IPS-18a (cell line): ENCODE results near the gene WNK2.

Experiments
- H3K27ac ChIP-seq: one replicate; pipeline ENCODE4 v1.5.1; 2013; ENCODE audit warnings: low read length
- H3K27me3 ChIP-seq: one replicate; pipeline ENCODE4 v1.6.1; 2013; ENCODE audit warnings: mild to moderate bottlenecking, low read length; ENCODE audit not compliant: control insufficient read depth, insufficient read depth
- H3K36me3 ChIP-seq: one replicate; pipeline ENCODE4 v1.6.1; 2013; ENCODE audit warnings: low read depth, low read length; ENCODE audit not compliant: control insufficient read depth
- H3K4me1 ChIP-seq: one replicate; pipeline ENCODE4 v1.6.1; 2013; ENCODE audit warnings: low read depth, low read length; ENCODE audit not compliant: control insufficient read depth
- H3K4me3 ChIP-seq: one replicate; pipeline ENCODE4 v1.5.1; 2013; ENCODE audit warnings: low read length
- H3K9ac ChIP-seq: one replicate; pipeline ENCODE4 v1.6.1; 2013; ENCODE audit warnings: mild to moderate bottlenecking, low read length, moderate library complexity
- H3K9me3 ChIP-seq: one replicate; pipeline ENCODE4 v1.6.1; 2013; ENCODE audit warnings: low read depth, low read length; ENCODE audit not compliant: control insufficient read depth

The WNK2 gene

GRCh38 chr9:93238953-93239925, 55.3 kb downstream of the WNK2 start:
- Histone ChIP-seq H3K27ac (no peak overlapping the region), H3K36me3 (peaks cover 5% of the 10 kb centered on the region), H3K9ac (no peak overlapping the region), H3K4me1 (no peaks in the 10 kb centered on the region), H3K27me3 (no peaks in the 10 kb centered on the region), H3K4me3 (no peak overlapping the region), H3K9me3 (no peaks in the 10 kb centered on the region)

- Histone ChIP-seq H3K9ac (no peak overlapping the region), H3K27ac (no peak overlapping the region), H3K9me3 (no peaks in the 10 kb centered on the region), H3K4me3 (no peak overlapping the region), H3K27me3 (no peaks in the 10 kb centered on the region), H3K4me1 (no peaks in the 10 kb centered on the region), H3K36me3 (peaks cover 5% of the 10 kb centered on the region)
These were observed 57.0 kb downstream of the WNK2 start for GRCh38 chr9:93240891-93241334.

- H3K4me1 ChIP-seq: no peaks in the 10 kb centered on the region
- H3K27ac ChIP-seq: no peak overlapping the region
- no peaks in the 10 kb centered on the region for H3K9me3 ChIP-seq
- no peak overlapping the region for H3K4me3 ChIP-seq
- no peak overlapping the region for H3K9ac ChIP-seq
- no peaks in the 10 kb centered on the region for H3K27me3 ChIP-seq
- H3K36me3 ChIP-seq: peaks cover 5% of the 10 kb centered on the region
These were observed 59.2 kb downstream of the WNK2 start for GRCh38 chr9:93243112-93243511.

GRCh38 chr9:93244101-93244500, 60.2 kb downstream of the WNK2 start:
- Histone ChIP-seq H3K4me1 (no peaks in the 10 kb centered on the region), H3K9ac (no peak overlapping the region), H3K4me3 (no peak overlapping the region), H3K9me3 (no peaks in the 10 kb centered on the region), H3K27me3 (no peaks in the 10 kb centered on the region), H3K36me3 (no peaks in the 10 kb centered on the region), H3K27ac (no peak overlapping the region)

- Histone ChIP-seq H3K27ac (no peak overlapping the region), H3K9me3 (no peaks in the 10 kb centered on the region), H3K36me3 (no peaks in the 10 kb centered on the region), H3K9ac (no peak overlapping the region), H3K4me1 (no peaks in the 10 kb centered on the region), H3K27me3 (no peaks in the 10 kb centered on the region), H3K4me3 (no peak overlapping the region)
These were observed 60.8 kb downstream of the WNK2 start for GRCh38 chr9:93244510-93245436.

- Histone ChIP-seq H3K36me3 (peaks cover 3% of the 10 kb centered on the region), H3K4me1 (no peaks in the 10 kb centered on the region), H3K9me3 (no peaks in the 10 kb centered on the region), H3K27ac (no peak overlapping the region), H3K9ac (no peak overlapping the region), H3K27me3 (no peaks in the 10 kb centered on the region), H3K4me3 (no peak overlapping the region)
These were observed 61.6 kb downstream of the WNK2 start for GRCh38 chr9:93245437-93245970.

GRCh38 chr9:93246111-93246510, 62.2 kb downstream of the WNK2 start:
- no peaks in the 10 kb centered on the region for H3K27me3 ChIP-seq
- no peak overlapping the region for H3K9ac ChIP-seq
- no peaks in the 10 kb centered on the region for H3K9me3 ChIP-seq
- no peak overlapping the region for H3K4me3 ChIP-seq
- H3K36me3 ChIP-seq: peaks cover 3% of the 10 kb centered on the region
- no peak overlapping the region for H3K27ac ChIP-seq
- no peaks in the 10 kb centered on the region for H3K4me1 ChIP-seq

GRCh38 chr9:93246526-93246925, 62.6 kb downstream of the WNK2 start:
- H3K36me3 ChIP-seq: peaks cover 3% of the 10 kb centered on the region
- H3K27ac ChIP-seq: no peak overlapping the region
- no peaks in the 10 kb centered on the region for H3K4me1 ChIP-seq
- no peak overlapping the region for H3K9ac ChIP-seq
- H3K9me3 ChIP-seq: no peaks in the 10 kb centered on the region
- no peak overlapping the region for H3K4me3 ChIP-seq
- no peaks in the 10 kb centered on the region for H3K27me3 ChIP-seq

GRCh38 chr9:93247099-93247865, 63.3 kb downstream of the WNK2 start:
- Histone ChIP-seq H3K9me3 (no peaks in the 10 kb centered on the region), H3K4me1 (no peaks in the 10 kb centered on the region), H3K27me3 (no peaks in the 10 kb centered on the region), H3K36me3 (peaks cover 3% of the 10 kb centered on the region), H3K27ac (no peak overlapping the region), H3K9ac (no peak overlapping the region), H3K4me3 (no peak overlapping the region)

- Histone ChIP-seq H3K27ac (no peak overlapping the region), H3K4me3 (no peak overlapping the region), H3K27me3 (no peaks in the 10 kb centered on the region), H3K36me3 (peaks cover 6% of the 10 kb centered on the region), H3K4me1 (no peaks in the 10 kb centered on the region), H3K9ac (no peak overlapping the region), H3K9me3 (no peaks in the 10 kb centered on the region)
These were observed 64.0 kb downstream of the WNK2 start for GRCh38 chr9:93247892-93248291.
